ENCODE results near the gene GALM.

DNA sequence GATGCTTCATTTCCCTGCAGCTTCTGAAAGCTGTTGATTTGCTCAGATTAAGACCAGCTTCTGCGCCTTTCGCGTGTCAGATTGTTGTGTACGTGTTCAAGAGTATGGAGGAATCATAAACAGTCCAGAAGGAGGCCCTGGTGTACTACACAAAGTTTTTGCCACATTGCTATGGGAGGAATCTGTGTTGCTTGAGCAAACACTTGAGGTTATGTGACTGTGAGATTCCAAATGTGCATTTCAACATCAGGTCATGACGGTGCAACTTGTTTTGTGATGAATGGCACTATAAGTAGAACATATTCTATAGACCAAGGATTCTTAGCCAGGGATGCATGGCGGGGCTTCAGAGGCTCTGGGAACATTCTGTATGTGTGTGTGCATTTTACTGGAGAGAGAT is 50.3 kb downstream of the GALM start:
- TF ChIP-seq CTCF (IDR thresholded peaks at IDR 0.05) (no peak), EP300 (IDR thresholded peaks at IDR 0.05) (no peak), POLR2A (IDR thresholded peaks at IDR 0.05) (no peak)
